HG02885 (cell line): Measurements from ENCODE around the gene WDR7.

Experiments used
- ATAC-seq: cut with Tn5 transposase; IDR thresholded peaks from one replicate; pipeline ENCODE4 v1.9.1; 2021; ENCODE audit warnings: mild to moderate bottlenecking; ENCODE audit not compliant: unreplicated experiment, poor library complexity

The WDR7 gene

GRCh38 chr18:56870982-56871381 lies 219.8 kb downstream of the WDR7 start:
- ATAC-seq, result no peak

DNA sequence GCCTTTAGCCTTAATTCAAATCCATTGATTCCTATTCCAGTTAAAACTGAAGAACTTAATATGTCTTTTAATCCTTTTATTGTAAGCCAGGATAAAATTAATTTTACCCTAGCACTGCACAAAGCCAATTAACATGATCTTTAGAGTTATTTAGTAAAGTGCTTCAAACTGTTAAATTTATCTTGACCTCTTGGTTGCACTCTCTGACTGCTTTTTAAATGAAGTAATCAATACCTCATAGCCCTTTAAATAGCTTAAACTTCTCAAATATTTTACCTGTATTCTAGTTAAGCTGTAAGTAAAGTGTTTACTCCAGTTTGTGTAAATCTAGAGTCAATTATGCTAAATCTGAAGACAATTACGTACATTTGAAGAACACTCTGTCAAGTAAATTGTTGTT lies 221.0 kb downstream of the WDR7 start:
- no peak for ATAC-seq

GRCh38 chr18:56873441-56874140 lies 222.4 kb downstream of the WDR7 start:
- ATAC-seq, result no peak

DNA sequence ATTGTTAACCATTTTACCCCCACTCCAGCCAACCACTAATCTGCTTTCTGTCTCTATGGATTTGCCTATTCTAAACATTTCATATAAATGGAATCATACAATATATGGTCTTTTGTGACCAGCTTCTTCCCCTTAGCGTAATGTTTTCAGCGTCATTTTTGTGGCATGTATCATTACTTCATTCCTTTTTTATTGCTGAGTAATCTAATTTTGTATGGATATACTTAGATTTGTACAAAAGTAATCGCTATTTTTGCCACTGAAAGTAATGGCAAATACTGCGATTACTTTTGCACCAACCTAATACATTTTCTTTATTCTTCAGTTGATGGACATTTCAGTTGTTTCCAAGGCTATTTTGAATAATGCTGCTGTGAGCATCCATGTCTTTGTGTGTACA lies 227.6 kb downstream of the WDR7 start:
- no peak for ATAC-seq

DNA sequence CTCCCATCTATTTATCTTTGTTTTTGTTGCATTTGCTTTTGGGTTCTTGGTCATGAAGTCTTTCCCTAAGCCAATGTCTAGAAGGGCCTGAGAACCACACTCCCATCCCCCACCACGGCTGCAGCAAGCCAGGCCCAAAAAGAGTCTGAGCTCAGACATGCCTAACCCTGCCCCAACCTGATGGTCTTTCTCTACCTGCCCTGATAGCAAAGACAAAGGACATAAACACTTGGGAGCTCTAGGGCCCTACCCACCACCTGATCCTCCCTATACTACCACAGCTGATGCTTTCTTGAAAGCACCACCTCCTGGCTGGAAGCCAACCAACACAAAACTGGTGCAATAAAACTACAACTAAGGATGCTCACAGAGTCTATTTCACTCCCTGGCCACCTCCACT lies 233.4 kb downstream of the WDR7 start:
- no peak for ATAC-seq

DNA sequence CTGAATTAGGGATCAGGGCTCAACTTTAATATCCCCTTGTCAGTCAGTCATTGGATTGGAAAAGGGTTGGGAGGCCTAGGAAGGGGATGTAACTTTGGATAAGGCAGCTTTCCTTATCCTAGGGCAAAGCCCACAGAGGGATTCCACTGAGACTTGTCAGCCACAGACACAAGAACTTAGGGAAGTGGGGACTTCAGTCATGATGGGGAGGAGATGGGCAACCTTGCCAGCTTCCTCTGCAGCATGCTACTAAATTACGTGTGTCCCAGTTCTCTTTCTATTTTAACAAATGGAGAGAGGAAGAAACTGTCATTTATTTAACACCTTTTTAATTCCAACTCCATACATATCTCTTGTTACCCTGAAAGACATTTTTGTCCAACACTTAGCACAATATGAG lies 237.8 kb downstream of the WDR7 start:
- no peak for ATAC-seq

- no peak for ATAC-seq
Observed at GRCh38 chr18:56889621-56890020, 238.5 kb downstream of the WDR7 start.

DNA sequence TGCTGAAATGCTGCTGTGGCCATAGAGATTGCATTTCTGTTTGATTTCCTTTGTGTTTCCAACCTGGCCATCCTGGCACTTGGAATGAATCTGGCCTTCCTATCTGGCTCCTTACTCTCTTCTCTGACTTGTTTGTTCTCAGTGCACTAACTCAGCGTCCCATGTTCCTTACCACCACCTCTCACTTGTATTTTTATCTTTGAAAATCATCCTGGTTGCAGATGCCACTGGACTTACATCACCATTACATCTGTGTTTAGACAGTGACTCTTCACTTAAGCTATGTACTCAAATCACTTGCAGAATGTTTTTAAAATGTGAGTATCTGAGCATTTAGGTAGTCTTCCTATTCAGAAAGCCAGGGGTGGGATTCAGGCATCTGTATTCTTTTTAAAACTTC lies 239.5 kb downstream of the WDR7 start:
- ATAC-seq, result no peak

- ATAC-seq, result no peak
Observed at GRCh38 chr18:56891116-56891515, 240.0 kb downstream of the WDR7 start.

- ATAC-seq, result no peak
Observed at GRCh38 chr18:56891870-56892269, 240.7 kb downstream of the WDR7 start.

DNA sequence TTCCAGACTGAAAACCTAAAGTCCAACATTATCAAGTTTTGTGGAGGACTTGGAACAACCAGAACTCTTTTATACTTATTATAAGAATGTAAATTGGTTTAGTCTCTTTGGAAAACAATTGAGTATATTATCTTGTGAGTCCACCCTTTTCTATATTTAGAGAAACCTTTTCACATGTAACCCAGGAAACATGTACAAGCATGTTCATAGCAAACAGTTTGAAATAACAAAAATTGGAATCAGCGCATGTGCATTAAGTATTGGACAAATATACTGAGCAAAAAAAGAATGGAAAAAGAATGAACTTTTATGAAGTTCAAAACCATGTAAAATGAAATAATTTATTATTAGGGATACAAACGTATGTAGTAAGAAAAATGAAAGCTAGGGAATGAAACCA lies 246.0 kb downstream of the WDR7 start:
- no peak for ATAC-seq

DNA sequence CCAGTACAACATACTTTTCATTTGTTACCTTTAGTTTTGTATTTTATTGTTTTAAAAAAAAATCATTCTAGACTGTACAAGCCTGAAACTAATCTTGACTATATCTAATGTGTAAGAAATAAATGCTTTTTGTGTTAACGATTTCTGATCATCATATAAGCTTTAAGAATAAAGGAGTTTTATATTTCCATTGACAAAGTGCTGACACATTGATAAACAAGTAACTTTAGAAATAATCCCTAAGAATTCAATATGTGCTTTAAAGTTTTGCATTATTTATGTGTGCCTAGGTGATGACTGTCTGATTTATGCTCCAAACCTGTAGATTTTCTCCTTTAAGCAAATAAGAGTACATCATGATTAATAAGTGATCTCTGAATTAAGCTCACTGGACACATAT lies 248.5 kb downstream of the WDR7 start:
- no peak for ATAC-seq

DNA sequence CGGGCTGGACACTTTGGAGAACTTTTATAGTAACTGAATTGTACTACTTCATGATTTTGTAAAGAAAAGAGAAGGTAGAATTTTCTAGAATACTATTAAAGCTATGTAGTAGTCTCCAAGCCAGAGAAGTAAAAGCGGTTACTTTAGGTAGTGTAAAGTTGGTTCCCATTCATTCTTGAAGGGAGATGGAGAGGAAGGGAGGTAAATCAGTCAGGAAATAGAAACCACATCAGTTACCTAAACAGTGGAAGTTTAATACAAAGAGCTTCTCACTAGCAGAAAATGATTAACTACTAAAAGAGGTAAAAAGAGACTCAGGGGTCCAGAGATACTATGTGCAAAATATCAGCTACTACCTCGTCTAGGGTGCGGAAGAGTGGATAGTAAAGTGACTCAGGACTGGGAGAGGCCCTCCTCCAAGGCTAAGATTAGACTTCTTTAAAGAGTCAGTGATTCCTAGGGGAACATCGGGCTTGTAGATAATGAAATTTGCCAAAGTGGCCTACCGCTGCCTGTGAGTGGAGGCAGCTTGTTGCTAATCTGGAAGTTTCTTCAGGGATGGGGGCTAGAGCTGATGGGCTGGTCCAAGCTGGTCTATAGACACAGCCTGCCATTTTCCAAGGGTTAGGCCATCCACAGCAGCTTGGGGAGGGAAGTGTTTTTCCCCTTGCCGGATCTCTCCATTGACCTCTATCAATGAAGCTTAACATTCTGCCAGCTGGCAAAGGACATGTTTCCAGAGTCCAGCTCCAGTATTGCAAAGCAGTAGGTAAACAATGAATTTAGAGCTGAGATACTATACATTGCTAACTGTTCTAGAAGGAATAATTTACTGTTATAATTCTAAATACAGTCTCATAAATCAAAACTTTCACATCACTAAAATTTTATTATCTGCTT lies 249.3 kb downstream of the WDR7 start:
- ATAC-seq, result no peak

DNA sequence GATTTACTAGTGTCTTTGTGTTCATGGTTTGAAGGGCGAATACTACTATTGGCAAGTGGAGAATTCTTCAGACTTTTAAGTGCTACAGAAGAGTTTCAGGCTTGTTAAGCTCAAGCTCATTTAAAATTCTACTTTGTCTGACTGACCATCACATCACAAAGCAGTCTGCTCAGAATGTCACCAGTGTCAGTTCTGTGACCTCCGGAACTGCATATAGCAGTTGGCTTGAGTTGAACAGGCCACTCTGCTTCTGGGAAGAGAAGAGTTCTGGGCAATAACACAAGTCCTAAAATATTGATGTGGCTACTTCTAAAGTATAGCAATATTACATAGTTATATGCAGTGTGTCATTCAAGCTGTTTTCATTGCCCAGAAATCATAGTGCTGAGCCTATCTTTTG lies 250.8 kb downstream of the WDR7 start:
- no peak for ATAC-seq

DNA sequence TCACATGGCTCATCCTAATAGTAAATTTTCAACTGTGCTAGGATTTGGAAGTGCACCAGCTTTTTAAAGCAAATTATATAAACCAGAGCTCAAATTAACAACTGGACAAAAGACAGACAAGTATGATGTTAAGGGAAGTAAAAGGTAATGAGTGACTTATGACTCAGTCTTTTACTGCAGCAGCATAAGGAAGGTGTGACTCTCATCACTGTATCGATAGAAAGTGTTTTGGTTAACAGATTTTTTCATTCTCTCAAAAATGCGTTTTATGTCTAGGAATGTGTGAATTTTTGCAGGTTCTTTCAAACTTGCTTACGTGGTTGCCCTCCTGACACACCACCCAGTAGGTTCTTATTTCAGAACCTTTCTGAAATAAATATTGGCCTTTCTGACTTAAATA lies 251.5 kb downstream of the WDR7 start:
- no peak for ATAC-seq

DNA sequence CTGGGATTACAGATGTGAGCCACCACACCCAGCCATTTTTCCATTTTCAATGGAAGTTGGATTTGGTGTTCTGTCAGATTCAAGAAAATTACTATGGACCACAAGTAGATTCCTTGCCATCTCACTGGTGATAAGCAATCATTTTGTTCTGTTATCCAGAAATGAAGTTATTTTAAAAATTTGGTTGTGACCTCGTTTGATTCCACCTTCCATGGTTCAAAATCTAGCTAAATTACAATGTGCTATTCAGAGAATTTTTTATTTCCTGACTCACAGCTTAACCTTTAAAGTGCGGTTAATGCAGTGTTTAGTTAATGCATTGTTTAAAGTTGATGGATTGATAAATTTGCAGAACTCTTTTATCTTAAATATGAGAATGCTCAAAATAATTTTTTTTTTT lies 252.5 kb downstream of the WDR7 start:
- ATAC-seq, result no peak

- no peak for ATAC-seq
Observed at GRCh38 chr18:56907771-56908170, 256.6 kb downstream of the WDR7 start.

GRCh38 chr18:56910237-56910636 lies 259.1 kb downstream of the WDR7 start:
- ATAC-seq, result no peak

- ATAC-seq, result no peak
Observed at GRCh38 chr18:56910967-56911366, 259.8 kb downstream of the WDR7 start.

- no peak for ATAC-seq
Observed at GRCh38 chr18:56913941-56914340, 262.8 kb downstream of the WDR7 start.

DNA sequence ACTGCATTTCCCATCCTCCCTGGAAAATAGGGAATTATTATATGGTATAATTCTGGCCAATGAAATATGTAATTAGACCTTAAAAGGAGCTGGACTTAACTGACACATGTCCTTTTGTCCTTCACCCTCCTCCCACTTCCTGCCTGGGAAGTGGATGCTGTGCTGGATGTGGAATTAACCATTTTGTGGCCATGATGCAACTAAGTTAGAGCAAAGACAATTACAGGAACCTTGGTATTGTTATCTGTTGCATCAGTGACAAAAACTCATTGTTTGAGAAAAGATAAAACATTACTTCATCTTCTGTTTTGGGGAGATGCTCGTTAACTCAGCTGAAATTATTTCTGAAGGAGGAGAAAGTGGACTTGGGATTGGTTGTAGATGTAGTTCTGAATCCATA lies 268.0 kb downstream of the WDR7 start:
- no peak for ATAC-seq
